GM12864 (cell line): ENCODE data around the gene FOXE1.

ENCODE experiments used
- DNase-seq: peaks from one replicate; pipeline ENCODE4 v3.0.0-alpha.2; 2011; ENCODE audit warnings: low read depth
- H3K4me3 ChIP-seq: 2 replicates; pipeline ENCODE4 v1.5.1; 2011; ENCODE audit warnings: mild to moderate bottlenecking, low read depth, low read length, control low read depth
- CTCF ChIP-seq: IDR thresholded peaks from 2 replicates; pipeline ENCODE4 v1.5.1; 2011; ENCODE audit warnings: low read depth, mild to moderate bottlenecking, moderate library complexity, low read length, control low read depth, inconsistent platforms; ENCODE audit errors: missing control alignments

The FOXE1 gene

GRCh38 chr9:97889941-97890887, 37.2 kb downstream of the FOXE1 start:
- H3K4me3 ChIP-seq: no peak overlapping the region
- peak; percentile 85 for TF ChIP-seq CTCF
- no peak for DNase-seq

GRCh38 chr9:97891736-97892135, 38.7 kb downstream of the FOXE1 start:
- no peak for DNase-seq
- H3K4me3 ChIP-seq: no peak overlapping the region
- no peak for TF ChIP-seq CTCF

GRCh38 chr9:97892421-97892820, 39.4 kb downstream of the FOXE1 start:
- no peak for TF ChIP-seq CTCF
- DNase-seq: no peak
- H3K4me3 ChIP-seq: no peak overlapping the region

GRCh38 chr9:97895211-97895610, 42.2 kb downstream of the FOXE1 start:
- DNase-seq: no peak
- no peak for TF ChIP-seq CTCF
- no peak overlapping the region for H3K4me3 ChIP-seq

- no peak overlapping the region for H3K4me3 ChIP-seq
- no peak for DNase-seq
- peak; percentile 35 for TF ChIP-seq CTCF
These were observed 42.8 kb downstream of the FOXE1 start for GRCh38 chr9:97895695-97896332.

GRCh38 chr9:97900103-97900737, 47.2 kb downstream of the FOXE1 start:
- no peak for TF ChIP-seq CTCF
- no peak for DNase-seq

More at GRCh38 chr9:97900103-97900737, 47.2 kb downstream of the FOXE1 start:
- no peak overlapping the region for H3K4me3 ChIP-seq
